GM19324 (cell line): ENCODE data around the gene CLIC6.
"Not testable (repeated sequence)": the region's sequence is repeated elsewhere in the genome, so short reads cannot be mapped to it uniquely, and the experiment has no call there.

Experiments
- ATAC-seq: cut with Tn5 transposase; IDR thresholded peaks from one replicate; pipeline ENCODE4 v1.9.1; 2021; ENCODE audit warnings: mild to moderate bottlenecking, moderate library complexity; ENCODE audit not compliant: unreplicated experiment, low FRiP score

Gene CLIC6

DNA sequence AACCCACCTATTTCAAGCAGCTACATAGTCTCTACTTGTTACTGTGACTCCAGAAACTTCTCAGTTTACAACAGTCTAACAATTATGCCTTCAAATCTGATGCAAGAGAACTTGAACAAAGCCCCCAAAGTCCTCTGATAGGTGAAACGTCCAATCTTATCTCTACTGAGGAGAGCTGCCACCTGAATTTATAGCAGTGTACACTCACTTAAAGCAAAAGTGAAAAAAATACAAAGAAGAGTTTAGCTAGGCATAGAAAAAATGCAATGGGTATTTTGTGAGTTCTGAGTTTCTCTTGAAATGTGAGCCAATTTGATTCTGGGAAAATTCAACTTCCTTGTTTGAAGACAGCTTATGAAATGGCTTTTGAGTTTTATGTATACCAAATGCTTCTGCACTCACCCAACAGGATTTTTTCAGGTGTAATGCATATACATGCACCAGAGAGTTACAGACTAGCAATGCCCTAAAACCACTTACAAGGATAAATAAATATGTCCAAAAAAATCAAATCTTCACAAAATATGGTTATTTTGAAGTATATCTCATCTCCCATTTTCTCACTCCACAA lies 17.8 kb upstream of the CLIC6 start:
- no peak for ATAC-seq

- ATAC-seq: no peak
Observed at GRCh38 chr21:34651642-34652041, 17.2 kb upstream of the CLIC6 start.

GRCh38 chr21:34653522-34653921 lies 15.3 kb upstream of the CLIC6 start:
- no peak for ATAC-seq

GRCh38 chr21:34661848-34662247 lies 6.9 kb upstream of the CLIC6 start:
- no peak for ATAC-seq

GRCh38 chr21:34667761-34668160 lies 1.0 kb upstream of the CLIC6 start:
- ATAC-seq: no peak

DNA sequence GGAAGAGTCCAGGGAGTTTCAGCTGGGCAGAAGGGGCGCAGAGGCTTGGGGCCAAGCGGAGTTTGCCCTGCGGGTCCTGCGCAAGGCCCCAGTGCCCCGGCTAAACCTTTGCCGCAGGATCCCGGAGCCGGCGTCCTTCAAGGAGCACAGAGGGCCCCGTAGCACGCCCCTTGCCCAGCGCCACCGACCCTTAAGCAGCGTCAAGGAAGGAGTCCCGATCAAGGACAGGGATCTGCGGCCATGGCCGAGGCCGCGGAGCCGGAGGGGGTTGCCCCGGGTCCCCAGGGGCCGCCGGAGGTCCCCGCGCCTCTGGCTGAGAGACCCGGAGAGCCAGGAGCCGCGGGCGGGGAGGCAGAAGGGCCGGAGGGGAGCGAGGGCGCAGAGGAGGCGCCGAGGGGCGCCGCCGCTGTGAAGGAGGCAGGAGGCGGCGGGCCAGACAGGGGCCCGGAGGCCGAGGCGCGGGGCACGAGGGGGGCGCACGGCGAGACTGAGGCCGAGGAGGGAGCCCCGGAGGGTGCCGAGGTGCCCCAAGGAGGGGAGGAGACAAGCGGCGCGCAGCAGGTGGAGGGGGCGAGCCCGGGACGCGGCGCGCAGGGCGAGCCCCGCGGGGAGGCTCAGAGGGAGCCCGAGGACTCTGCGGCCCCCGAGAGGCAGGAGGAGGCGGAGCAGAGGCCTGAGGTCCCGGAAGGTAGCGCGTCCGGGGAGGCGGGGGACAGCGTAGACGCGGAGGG lies 520 bp downstream of the CLIC6 start:
- ATAC-seq: no peak

DNA sequence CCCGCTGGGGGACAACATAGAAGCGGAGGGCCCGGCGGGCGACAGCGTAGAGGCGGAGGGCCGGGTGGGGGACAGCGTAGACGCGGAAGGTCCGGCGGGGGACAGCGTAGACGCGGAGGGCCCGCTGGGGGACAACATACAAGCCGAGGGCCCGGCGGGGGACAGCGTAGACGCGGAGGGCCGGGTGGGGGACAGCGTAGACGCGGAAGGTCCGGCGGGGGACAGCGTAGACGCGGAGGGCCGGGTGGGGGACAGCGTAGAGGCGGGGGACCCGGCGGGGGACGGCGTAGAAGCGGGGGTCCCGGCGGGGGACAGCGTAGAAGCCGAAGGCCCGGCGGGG lies 1.1 kb downstream of the CLIC6 start:
- not testable (repeated sequence) for ATAC-seq

DNA sequence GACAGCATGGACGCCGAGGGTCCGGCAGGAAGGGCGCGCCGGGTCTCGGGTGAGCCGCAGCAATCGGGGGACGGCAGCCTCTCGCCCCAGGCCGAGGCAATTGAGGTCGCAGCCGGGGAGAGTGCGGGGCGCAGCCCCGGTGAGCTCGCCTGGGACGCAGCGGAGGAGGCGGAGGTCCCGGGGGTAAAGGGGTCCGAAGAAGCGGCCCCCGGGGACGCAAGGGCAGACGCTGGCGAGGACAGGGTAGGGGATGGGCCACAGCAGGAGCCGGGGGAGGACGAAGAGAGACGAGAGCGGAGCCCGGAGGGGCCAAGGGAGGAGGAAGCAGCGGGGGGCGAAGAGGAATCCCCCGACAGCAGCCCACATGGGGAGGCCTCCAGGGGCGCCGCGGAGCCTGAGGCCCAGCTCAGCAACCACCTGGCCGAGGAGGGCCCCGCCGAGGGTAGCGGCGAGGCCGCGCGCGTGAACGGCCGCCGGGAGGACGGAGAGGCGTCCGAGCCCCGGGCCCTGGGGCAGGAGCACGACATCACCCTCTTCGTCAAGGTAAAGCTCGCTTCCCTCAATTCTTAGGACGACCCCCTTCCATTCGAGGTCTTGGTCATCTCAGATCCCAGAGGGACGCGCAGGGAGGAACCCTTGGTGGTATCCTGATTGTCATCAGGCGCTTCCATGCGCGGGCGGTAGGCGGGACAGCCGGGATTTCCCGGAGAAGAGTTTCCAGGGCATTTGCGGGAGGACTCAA lies 1.6 kb downstream of the CLIC6 start:
- no peak for ATAC-seq

DNA sequence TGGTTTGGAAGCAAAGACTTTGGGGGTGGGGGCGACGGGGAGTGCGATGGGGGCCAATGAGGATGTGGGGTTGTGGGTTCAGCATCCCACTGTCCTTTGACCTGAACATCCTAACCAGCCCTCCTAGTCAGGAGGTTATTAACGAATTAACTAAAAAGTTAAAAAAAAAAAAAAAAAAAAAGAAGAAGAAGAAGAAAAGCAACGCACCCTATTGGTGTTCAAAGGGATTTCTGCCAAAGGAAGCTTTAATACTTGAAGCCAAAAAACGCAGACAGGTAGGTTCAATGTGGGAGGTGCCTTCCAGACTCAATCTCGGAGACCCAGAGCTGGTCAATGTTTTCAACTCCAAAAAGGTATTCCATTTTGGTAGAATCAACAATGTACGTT lies 2.2 kb downstream of the CLIC6 start:
- no peak for ATAC-seq

DNA sequence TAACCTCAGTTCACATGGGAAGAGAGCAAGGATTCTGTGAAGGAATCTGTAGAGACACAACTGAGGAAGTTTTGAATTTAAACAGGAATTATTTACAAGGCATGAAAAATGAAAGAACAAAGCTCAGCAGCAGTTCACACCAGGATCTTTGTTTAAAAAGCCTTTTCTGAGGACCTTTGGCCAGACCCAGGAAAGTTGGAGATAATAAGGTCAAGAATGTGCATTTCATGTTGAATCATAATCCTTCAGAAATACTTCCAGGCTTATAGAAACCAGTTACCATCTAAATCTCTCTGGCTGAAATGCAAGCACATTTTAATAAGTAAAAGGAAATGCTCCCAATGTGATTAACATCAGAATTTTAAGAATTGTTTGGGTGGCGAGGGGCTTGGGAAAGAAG lies 2.7 kb downstream of the CLIC6 start:
- ATAC-seq: no peak

- ATAC-seq: no peak
Observed at GRCh38 chr21:34671891-34672290, 3.1 kb downstream of the CLIC6 start.

GRCh38 chr21:34673006-34673405 lies 4.2 kb downstream of the CLIC6 start:
- ATAC-seq: no peak

- ATAC-seq: no peak
Observed at GRCh38 chr21:34674468-34674867, 5.7 kb downstream of the CLIC6 start.

DNA sequence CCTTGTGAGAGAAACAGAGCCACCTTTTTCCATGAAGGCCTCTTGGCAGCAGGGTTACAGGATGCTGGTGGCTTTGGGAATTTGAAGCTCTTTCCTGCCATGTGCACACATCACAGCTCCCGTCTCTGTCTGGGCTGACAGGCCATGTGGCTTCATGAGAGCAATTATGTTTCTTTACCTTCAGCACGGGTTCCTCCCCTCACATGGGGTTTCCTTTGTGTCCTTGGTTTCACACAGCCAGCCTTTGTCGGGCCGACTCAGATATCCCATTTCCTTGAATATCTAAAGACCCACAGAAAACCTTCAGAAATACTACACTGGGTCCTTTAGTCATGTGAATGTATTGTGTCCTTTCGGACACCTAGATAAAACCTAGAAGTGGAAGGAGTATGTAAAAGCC lies 7.1 kb downstream of the CLIC6 start:
- no peak for ATAC-seq

DNA sequence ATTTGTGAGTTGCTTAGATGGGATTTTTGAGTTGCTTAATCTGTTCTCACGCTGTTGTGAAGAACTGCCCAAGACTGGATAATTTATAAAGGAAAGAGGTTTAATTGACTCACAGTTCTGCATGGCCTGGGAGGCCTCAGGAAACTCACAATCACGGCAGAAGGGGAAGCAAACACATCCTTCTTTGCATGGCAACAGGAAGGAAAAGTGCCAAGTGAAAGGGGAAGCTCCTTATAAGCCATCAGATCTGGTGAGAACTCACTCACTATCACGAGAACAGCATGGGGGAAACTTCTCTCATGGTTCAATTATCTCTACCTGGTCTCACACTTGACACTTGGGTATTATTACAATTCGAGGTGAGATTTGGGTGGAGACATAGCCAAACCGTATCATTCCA lies 10.3 kb downstream of the CLIC6 start:
- no peak for ATAC-seq

DNA sequence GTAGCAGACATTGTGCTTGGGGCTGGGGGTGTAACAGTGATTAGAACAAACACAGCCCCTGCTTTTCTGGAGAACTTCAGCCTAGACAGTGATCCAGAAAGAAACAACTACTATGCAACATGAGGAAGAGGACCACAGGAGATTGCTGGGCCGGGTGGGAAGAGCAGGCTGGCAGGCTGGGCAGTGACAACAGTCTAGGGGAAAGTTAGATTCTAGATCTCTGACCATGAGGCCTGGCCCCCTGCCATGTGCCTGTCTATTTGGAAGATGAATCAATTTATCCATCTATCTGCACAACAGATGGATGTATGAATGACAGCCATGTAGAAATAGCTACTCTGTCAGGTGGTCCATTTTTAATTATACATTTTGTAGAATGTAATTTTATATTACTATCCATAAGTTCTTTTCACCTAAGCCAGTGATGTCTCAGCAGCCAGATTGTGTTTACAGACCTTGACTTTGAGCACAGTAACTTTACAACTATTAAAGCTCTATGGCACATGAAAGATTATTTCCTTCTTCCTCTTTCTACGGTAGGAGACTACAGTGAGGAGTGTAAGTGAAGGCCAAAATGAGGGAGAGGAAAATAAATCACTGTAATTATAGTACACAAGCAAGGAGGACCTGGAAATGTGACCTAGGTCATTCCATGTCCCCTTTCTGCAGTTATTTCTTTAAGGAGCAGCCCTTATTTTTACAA lies 15.5 kb downstream of the CLIC6 start:
- no peak for ATAC-seq

- no peak for ATAC-seq
Observed at GRCh38 chr21:34687065-34687464, 18.3 kb downstream of the CLIC6 start.

DNA sequence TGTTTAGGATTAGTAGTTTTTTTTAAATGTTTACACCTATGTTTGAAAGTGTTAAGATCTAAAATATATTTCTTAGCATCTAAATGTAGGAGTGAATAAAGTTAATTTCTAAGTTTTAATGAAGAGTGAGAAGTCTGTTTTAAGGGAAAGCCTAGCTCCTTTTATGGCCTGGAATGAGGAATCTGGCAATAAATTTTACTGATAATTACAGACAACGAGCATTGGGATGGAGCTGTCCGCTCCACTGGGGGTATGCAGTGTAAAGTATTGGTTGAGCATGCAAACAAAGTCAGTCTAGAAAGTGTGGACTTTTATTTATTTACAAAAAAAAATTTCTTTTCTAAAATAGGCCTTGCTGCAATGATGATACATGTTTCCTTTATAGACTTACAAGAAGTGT lies 19.0 kb downstream of the CLIC6 start:
- no peak for ATAC-seq

- ATAC-seq: no peak
Observed at GRCh38 chr21:34688145-34688544, 19.4 kb downstream of the CLIC6 start.

DNA sequence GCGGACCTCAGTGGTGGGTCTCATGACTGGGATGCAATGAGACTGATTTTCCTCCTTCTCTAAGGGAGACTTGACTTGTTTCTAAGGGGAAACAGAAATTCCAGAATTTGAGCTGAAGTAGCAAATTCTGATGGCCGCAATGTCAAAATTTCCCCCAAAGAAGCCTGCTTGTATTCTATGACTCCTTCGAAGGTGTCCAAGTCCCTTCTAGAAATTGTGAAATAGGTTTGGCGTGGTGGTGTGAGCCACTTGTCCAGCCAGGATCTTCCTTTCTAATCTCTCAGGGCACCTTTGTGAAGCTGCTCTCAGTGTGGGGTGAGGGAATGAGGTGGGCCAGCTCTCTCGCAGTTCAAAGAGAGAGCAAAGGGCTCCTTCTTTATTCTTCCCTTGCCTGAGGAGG lies 19.9 kb downstream of the CLIC6 start:
- no peak for ATAC-seq

DNA sequence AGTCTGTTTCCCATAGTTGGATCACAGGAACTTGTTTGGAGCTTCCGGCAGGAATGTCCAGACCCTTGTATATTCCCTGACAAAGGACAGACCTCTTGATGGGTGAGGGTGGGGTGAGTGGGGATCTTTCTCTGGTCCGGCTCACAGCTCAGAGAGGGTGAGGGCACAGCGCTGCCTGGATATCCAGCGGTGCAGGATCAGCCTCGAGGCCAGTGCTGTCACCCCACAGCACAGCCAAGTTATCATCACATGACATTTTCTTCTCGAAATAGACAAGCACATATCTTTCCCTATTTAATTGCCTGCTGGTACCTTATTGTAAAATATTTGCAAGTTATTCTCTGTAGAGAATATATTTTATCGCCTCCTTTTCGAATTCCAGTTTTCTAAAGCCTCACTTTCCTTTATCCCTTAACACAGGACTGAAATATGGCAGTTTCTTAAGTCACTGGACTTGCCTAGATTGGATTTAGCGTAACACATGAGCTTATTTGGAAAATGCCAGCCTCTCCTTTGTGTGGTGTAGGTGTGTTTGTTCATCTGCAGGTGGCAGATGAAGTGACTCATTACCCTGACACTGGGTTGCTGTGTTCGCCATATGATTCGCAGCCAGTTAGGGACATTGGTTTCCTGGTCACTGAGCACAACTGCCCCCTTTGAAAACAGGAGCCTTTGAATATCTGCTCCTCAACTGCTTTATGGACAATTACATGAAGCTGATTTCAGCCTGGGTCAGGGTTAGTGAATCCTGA lies 21.4 kb downstream of the CLIC6 start:
- no peak for ATAC-seq
